ENCODE results near the gene CNN3. TPM values are rescaled to one million over a fixed set of nuclear protein-coding genes. Genes with fewer than 3 reads are reported as not detected.

Gene CNN3
- polyA plus RNA-seq, 2 of the 4 experiments (the other 2 are of a cell fraction): 61.6 to 83.4 TPM

DNA sequence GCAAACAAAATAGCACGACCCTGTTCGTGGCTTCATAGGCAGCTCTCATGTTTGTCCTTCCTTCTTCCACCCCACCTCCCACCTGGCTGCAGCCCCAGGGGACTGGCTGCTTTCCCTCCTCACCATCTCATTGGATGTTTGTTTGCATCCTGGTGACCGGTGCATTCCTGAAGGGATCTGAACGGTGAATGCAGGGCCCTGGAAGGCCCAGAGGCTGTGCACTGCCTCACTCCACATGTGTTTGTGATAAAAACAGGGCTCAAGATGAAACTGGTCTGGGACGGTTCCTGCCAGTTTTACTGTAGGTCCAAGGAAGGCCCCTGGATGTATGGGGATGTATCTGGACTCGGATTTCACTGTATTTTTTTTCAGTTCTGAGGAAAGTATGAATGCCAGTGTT, 42.8 kb downstream of the CNN3 start (continued):
- TF ChIP-seq, protein P1, sequence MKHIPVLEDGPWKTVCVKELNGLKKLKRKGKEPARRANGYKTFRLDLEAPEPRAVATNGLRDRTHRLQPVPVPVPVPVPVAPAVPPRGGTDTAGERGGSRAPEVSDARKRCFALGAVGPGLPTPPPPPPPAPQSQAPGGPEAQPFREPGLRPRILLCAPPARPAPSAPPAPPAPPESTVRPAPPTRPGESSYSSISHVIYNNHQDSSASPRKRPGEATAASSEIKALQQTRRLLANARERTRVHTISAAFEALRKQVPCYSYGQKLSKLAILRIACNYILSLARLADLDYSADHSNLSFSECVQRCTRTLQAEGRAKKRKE (CRISPR knock-in tag; IDR thresholded peaks at IDR 0.05; ENCODE audit: low read depth): no peak
- TF ChIP-seq FOSL2 (IDR thresholded peaks at IDR 0.05): no peak
- TF ChIP-seq FOSL2 (CRISPR knock-in tag; IDR thresholded peaks at IDR 0.05): no peak
- no peak for TF ChIP-seq CEBPB (IDR thresholded peaks at IDR 0.05)
- no peak for TF ChIP-seq CBX8 (IDR thresholded peaks at IDR 0.05)
- no peak for TF ChIP-seq RCOR1 (IDR thresholded peaks at IDR 0.05; ENCODE audit: low read depth, low read length)
- no peak for TF ChIP-seq GATA3 (IDR thresholded peaks at IDR 0.05; ENCODE audit: borderline replicate concordance)
- no peak for TF ChIP-seq RARB (CRISPR knock-in tag; IDR thresholded peaks at IDR 0.05)
- TF ChIP-seq MAZ (IDR thresholded peaks at IDR 0.05; ENCODE audit: borderline replicate concordance, low read depth, low read length): no peak

DNA sequence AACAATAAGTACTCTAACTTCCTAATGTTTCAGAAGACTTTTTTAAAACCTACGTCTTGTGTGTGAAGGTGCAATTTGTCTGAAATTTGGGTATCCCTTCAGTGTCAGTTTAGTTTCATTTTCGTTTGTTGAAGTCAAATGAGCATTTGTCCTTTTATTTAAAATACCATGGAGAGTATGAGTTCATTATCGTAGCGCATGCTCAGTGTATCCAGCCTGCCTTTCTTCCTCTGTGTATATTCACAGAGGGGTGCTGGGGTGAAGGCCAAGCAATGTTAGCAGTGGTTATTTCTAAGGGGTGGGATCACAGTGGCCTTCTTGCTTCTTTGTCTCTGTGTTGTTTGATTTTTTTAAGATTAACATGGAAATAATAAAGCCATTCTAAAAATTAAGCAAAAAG, 43.2 kb downstream of the CNN3 start:
- H3K27ac ChIP-seq: no peak overlapping the region
- no peaks in the 10 kb centered on the region for H3K9me3 ChIP-seq
- no peak for FAIRE-seq
- 69% methylated on average over 4 of the region's 4 CpGs for WGBS (ENCODE audit: missing lambda C conversion rate)
- H3K4me1 ChIP-seq: no peaks in the 10 kb centered on the region
- CTCF ChIA-PET: interaction anchor here (0.9 kb wide), 1 partner anchor 64 kb away, joined by 3 read pairs; no protein-coding TSS in a partner anchor
- H3K4me2 ChIP-seq: peak overlapping the region; percentile 39
- H3K4me3 ChIP-seq: no peak overlapping the region
- DNase-seq (ENCODE audit: low read depth in 1 of 2, low spot score in 1 of 2): no peak
- no peak for ATAC-seq
- POLR2A ChIA-PET: no interaction called here
- TF ChIP-seq, protein P2, sequence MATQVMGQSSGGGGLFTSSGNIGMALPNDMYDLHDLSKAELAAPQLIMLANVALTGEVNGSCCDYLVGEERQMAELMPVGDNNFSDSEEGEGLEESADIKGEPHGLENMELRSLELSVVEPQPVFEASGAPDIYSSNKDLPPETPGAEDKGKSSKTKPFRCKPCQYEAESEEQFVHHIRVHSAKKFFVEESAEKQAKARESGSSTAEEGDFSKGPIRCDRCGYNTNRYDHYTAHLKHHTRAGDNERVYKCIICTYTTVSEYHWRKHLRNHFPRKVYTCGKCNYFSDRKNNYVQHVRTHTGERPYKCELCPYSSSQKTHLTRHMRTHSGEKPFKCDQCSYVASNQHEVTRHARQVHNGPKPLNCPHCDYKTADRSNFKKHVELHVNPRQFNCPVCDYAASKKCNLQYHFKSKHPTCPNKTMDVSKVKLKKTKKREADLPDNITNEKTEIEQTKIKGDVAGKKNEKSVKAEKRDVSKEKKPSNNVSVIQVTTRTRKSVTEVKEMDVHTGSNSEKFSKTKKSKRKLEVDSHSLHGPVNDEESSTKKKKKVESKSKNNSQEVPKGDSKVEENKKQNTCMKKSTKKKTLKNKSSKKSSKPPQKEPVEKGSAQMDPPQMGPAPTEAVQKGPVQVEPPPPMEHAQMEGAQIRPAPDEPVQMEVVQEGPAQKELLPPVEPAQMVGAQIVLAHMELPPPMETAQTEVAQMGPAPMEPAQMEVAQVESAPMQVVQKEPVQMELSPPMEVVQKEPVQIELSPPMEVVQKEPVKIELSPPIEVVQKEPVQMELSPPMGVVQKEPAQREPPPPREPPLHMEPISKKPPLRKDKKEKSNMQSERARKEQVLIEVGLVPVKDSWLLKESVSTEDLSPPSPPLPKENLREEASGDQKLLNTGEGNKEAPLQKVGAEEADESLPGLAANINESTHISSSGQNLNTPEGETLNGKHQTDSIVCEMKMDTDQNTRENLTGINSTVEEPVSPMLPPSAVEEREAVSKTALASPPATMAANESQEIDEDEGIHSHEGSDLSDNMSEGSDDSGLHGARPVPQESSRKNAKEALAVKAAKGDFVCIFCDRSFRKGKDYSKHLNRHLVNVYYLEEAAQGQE (IDR thresholded peaks at IDR 0.05): no peak
- TF ChIP-seq, protein P3, sequence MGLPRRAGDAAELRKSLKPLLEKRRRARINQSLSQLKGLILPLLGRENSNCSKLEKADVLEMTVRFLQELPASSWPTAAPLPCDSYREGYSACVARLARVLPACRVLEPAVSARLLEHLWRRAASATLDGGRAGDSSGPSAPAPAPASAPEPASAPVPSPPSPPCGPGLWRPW (IDR thresholded peaks at IDR 0.05): no peak
- TF ChIP-seq EHF (CRISPR knock-in tag; IDR thresholded peaks at IDR 0.05): no peak
- TF ChIP-seq RAD21 (conservative IDR thresholded peaks at IDR 0.05 in 1 of 2, IDR thresholded peaks at IDR 0.05 in 1 of 2): no peak
- TF ChIP-seq, protein P4, sequence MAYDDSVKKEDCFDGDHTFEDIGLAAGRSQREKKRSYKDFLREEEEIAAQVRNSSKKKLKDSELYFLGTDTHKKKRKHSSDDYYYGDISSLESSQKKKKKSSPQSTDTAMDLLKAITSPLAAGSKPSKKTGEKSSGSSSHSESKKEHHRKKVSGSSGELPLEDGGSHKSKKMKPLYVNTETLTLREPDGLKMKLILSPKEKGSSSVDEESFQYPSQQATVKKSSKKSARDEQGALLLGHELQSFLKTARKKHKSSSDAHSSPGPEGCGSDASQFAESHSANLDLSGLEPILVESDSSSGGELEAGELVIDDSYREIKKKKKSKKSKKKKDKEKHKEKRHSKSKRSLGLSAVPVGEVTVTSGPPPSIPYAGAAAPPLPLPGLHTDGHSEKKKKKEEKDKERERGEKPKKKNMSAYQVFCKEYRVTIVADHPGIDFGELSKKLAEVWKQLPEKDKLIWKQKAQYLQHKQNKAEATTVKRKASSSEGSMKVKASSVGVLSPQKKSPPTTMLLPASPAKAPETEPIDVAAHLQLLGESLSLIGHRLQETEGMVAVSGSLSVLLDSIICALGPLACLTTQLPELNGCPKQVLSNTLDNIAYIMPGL (CRISPR knock-in tag; IDR thresholded peaks at IDR 0.05; ENCODE audit: borderline replicate concordance): no peak
- no peak for TF ChIP-seq RNF2 (IDR thresholded peaks at IDR 0.05; ENCODE audit: borderline replicate concordance, low read depth)
- no peak for TF ChIP-seq ZSCAN20 (CRISPR knock-in tag; IDR thresholded peaks at IDR 0.05)
- no peak for TF ChIP-seq CEBPB (IDR thresholded peaks at IDR 0.05)
- TF ChIP-seq POLR2AphosphoS2 (conservative IDR thresholded peaks at IDR 0.05; ENCODE audit: low read length): no peak
- TF ChIP-seq NFE2L2 (conservative IDR thresholded peaks at IDR 0.05; ENCODE audit: low read length): no peak
- TF ChIP-seq TP53 (CRISPR knock-in tag; IDR thresholded peaks at IDR 0.05): no peak
- no peak for TF ChIP-seq JUN (IDR thresholded peaks at IDR 0.05)
- TF ChIP-seq FOXS1 (CRISPR knock-in tag; IDR thresholded peaks at IDR 0.05): no peak
- TF ChIP-seq RFX5 (IDR thresholded peaks at IDR 0.05): no peak
- TF ChIP-seq PHF8 (IDR thresholded peaks at IDR 0.05; ENCODE audit: borderline replicate concordance, low read depth): no peak
- no peak for TF ChIP-seq ZFP36 (IDR thresholded peaks at IDR 0.05; ENCODE audit: borderline replicate concordance, partially characterized antibody)
- TF ChIP-seq, protein P5, sequence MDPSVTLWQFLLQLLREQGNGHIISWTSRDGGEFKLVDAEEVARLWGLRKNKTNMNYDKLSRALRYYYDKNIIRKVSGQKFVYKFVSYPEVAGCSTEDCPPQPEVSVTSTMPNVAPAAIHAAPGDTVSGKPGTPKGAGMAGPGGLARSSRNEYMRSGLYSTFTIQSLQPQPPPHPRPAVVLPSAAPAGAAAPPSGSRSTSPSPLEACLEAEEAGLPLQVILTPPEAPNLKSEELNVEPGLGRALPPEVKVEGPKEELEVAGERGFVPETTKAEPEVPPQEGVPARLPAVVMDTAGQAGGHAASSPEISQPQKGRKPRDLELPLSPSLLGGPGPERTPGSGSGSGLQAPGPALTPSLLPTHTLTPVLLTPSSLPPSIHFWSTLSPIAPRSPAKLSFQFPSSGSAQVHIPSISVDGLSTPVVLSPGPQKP (IDR thresholded peaks at IDR 0.05; ENCODE audit: low read depth, low read length): no peak
- TF ChIP-seq, protein P1 (CRISPR knock-in tag; IDR thresholded peaks at IDR 0.05; ENCODE audit: low read depth): no peak
- no peak for TF ChIP-seq KDM5A (IDR thresholded peaks at IDR 0.05)
- TF ChIP-seq CHD2 (IDR thresholded peaks at IDR 0.05; ENCODE audit: low read length, partially characterized antibody): no peak

Measured in A549 (cell line).